SU-DHL-6 (cell line): ENCODE measurements around the gene PAAF1.
"Not testable (repeated sequence)": the region's sequence is repeated elsewhere in the genome, so short reads cannot be mapped to it uniquely, and the experiment has no call there.

Experiments
- H2AFZ ChIP-seq: fragments of 200-600 bp; sonication (generic); 2 replicates; pipeline ENCODE4 v1.6.1; 2014; ENCODE audit warnings: low read depth, mild to moderate bottlenecking, moderate library complexity, mixed read lengths, antibody characterized with exemption, low read length; ENCODE audit not compliant: severe bottlenecking
- H3F3A ChIP-seq: fragments of 200-600 bp; shearing (Covaris generic); 2 replicates; pipeline ENCODE4 v1.6.0; 2016; ENCODE audit warnings: antibody characterized with exemption, mild to moderate bottlenecking; ENCODE audit not compliant: insufficient read depth
- H3K27ac ChIP-seq: fragments of 200-600 bp; sonication (generic); 2 replicates; pipeline ENCODE4 v1.5.1; 2016; ENCODE audit warnings: low read depth, mild to moderate bottlenecking, low read length, moderate library complexity, mixed read lengths
- H3K27me3 ChIP-seq: fragments of 200-600 bp; sonication (generic), shearing (Covaris generic); 2 replicates; pipeline ENCODE4 v1.6.0; 2014; ENCODE audit warnings: mild to moderate bottlenecking, low read length
- H3K36me3 ChIP-seq: fragments of 200-600 bp; sonication (generic); 2 replicates; pipeline ENCODE4 v1.6.1; 2014; ENCODE audit warnings: mild to moderate bottlenecking, low read length, mixed read lengths
- H3K4me2 ChIP-seq: fragments of 300-600, 200-600 bp; shearing (Covaris generic), sonication (generic); 2 replicates; pipeline ENCODE4 v1.6.0; 2014; ENCODE audit warnings: low read length, low read depth, mild to moderate bottlenecking; ENCODE audit not compliant: poor library complexity, severe bottlenecking
- H3K4me3 ChIP-seq: fragments of 200-600 bp; sonication (generic); 2 replicates; pipeline ENCODE4 v1.5.1; 2014; ENCODE audit warnings: antibody characterized with exemption, low read length, mild to moderate bottlenecking, mixed read lengths; ENCODE audit not compliant: insufficient read depth, poor library complexity, severe bottlenecking
- H3K79me2 ChIP-seq: fragments of 200-600 bp; sonication (generic); 2 replicates; pipeline ENCODE4 v1.6.1; 2014; ENCODE audit warnings: mild to moderate bottlenecking, low read length, moderate library complexity; ENCODE audit not compliant: insufficient read depth
- H3K9ac ChIP-seq: fragments of 200-600 bp; sonication (generic); 2 replicates; pipeline ENCODE4 v1.7.0; 2014; ENCODE audit warnings: mild to moderate bottlenecking, low read length
- H3K9me2 ChIP-seq: fragments of 200-600 bp; sonication (generic); replicated peaks from 2 replicates; pipeline ENCODE4 v1.6.1; 2014; ENCODE audit warnings: low read length; ENCODE audit not compliant: insufficient read depth
- H3K9me3 ChIP-seq: fragments of 200-600 bp; sonication (generic); 2 replicates; pipeline ENCODE4 v1.6.1; 2014; ENCODE audit warnings: low read length, mixed read lengths; ENCODE audit not compliant: insufficient read depth
- H4K20me1 ChIP-seq: fragments of 200-600 bp; sonication (generic); 2 replicates; pipeline ENCODE4 v1.6.1; 2014; ENCODE audit warnings: low read depth, mild to moderate bottlenecking, antibody characterized with exemption, low read length, moderate library complexity, mixed read lengths
- CTCF ChIP-seq: fragments of 200-600 bp; sonication (generic); IDR thresholded peaks from one replicate; pipeline ENCODE4 v1.5.1; 2017; ENCODE audit warnings: antibody characterized with exemption, mild to moderate bottlenecking, low read length, moderate library complexity; ENCODE audit not compliant: insufficient read depth, poor library complexity, severe bottlenecking
- EZH2phosphoT487 ChIP-seq: fragments of 200-600 bp; sonication (generic), shearing (Covaris generic); conservative IDR thresholded peaks from 2 replicates; pipeline ENCODE4 v1.6.1; 2018; ENCODE audit warnings: mild to moderate bottlenecking, antibody characterized with exemption, low read length, moderate library complexity, mixed read lengths

Gene PAAF1

GRCh38 chr11:73931039-73931645 is 54.3 kb downstream of the PAAF1 start:
- H3K9ac ChIP-seq = no peak overlapping the region
- H3K9me3 ChIP-seq = no peaks in the 10 kb centered on the region
- H3F3A ChIP-seq = no peaks in the 10 kb centered on the region
- no peak overlapping the region for H3K4me3 ChIP-seq
- H3K79me2 ChIP-seq = no peaks in the 10 kb centered on the region
- H3K9me2 ChIP-seq = no peaks in the 10 kb centered on the region
- H2AFZ ChIP-seq = no peak overlapping the region
- H3K36me3 ChIP-seq = no peaks in the 10 kb centered on the region
- no peak overlapping the region for H3K27ac ChIP-seq
- TF ChIP-seq EZH2phosphoT487 (no peak), CTCF (peak; percentile 30)
- no peaks in the 10 kb centered on the region for H4K20me1 ChIP-seq
- no peak overlapping the region for H3K4me2 ChIP-seq
- no peaks in the 10 kb centered on the region for H3K27me3 ChIP-seq

- H3F3A ChIP-seq = no peaks in the 10 kb centered on the region
- no peak overlapping the region for H3K4me3 ChIP-seq
- TF ChIP-seq EZH2phosphoT487 (no peak), CTCF (no peak)
- no peaks in the 10 kb centered on the region for H3K9me3 ChIP-seq
- no peaks in the 10 kb centered on the region for H4K20me1 ChIP-seq
- H3K9me2 ChIP-seq = no peaks in the 10 kb centered on the region
- H3K9ac ChIP-seq = no peak overlapping the region
- H3K27me3 ChIP-seq = no peaks in the 10 kb centered on the region
- H3K4me2 ChIP-seq = no peak overlapping the region
- no peak overlapping the region for H3K27ac ChIP-seq
- no peaks in the 10 kb centered on the region for H3K36me3 ChIP-seq
- no peak overlapping the region for H2AFZ ChIP-seq
- H3K79me2 ChIP-seq = no peaks in the 10 kb centered on the region
Observed at GRCh38 chr11:73931951-73932350, 55.2 kb downstream of the PAAF1 start.

GRCh38 chr11:73932781-73933180 is 56.0 kb downstream of the PAAF1 start:
- no peaks in the 10 kb centered on the region for H4K20me1 ChIP-seq
- H3K9me3 ChIP-seq = no peaks in the 10 kb centered on the region
- no peaks in the 10 kb centered on the region for H3K9me2 ChIP-seq
- H3K9ac ChIP-seq = no peak overlapping the region
- H3K79me2 ChIP-seq = no peaks in the 10 kb centered on the region
- H3K4me3 ChIP-seq = no peak overlapping the region
- no peaks in the 10 kb centered on the region for H3K36me3 ChIP-seq
- TF ChIP-seq EZH2phosphoT487 (no peak), CTCF (no peak)
- H3K27me3 ChIP-seq = no peaks in the 10 kb centered on the region
- no peak overlapping the region for H2AFZ ChIP-seq
- no peak overlapping the region for H3K27ac ChIP-seq
- no peak overlapping the region for H3K4me2 ChIP-seq
- no peaks in the 10 kb centered on the region for H3F3A ChIP-seq

- not testable (repeated sequence) for H3K27me3 ChIP-seq, H3K9me2 ChIP-seq, H4K20me1 ChIP-seq, H2AFZ ChIP-seq, H3K9ac ChIP-seq, H3K36me3 ChIP-seq, H3K79me2 ChIP-seq, H3K4me2 ChIP-seq, H3K4me3 ChIP-seq, H3F3A ChIP-seq, H3K27ac ChIP-seq, H3K9me3 ChIP-seq
Observed at GRCh38 chr11:73936047-73936446, 59.2 kb downstream of the PAAF1 start.
